Testis (tissue), 2 donors: ENCODE data around the gene PSMD4.

ENCODE experiments used
- CTCF ChIP-seq, 3 experiments: fragments of 450-650 bp in 2 of 3; fragments of 200-600 bp in 1 of 3; sonication (generic) in 1 of 3; IDR thresholded peaks; one replicate each; pipeline ENCODE4 v1.5.1; 2016 to 2019; ENCODE audit warnings: antibody characterized with exemption in 3 of 3, mild to moderate bottlenecking in 2 of 3, moderate library complexity in 1 of 3
- POLR2A ChIP-seq: fragments of 450-650 bp; IDR thresholded peaks from one replicate; pipeline ENCODE4 v1.6.1; 2017; ENCODE audit warnings: antibody characterized with exemption, mild to moderate bottlenecking, moderate library complexity

DNA sequence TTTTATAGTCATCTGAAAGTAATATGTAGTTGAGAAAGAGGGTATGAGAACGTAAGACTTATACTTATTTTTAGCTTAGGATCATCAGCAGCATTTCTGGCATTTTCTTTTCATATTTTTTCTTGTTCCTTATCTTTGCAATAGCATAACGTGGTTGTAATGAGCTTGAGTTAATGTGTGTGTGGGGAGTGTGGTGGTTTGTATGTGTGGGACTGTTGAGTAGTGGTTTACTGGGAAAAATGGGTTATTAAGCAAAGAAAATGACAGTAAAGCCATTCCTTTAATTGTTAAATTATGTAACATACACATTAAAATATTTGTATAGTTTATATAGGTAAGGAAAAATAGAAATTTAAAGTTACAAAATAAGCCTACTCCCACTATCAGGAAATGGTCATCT is 41.0 kb upstream of the PSMD4 start:
- TF ChIP-seq CTCF (IDR thresholded peaks at IDR 0.05) (no peak), POLR2A (no peak)
